ENCODE measurements around the gene FAM83F. TPM values are rescaled to one million over a fixed set of nuclear protein-coding genes. Genes with fewer than 3 reads are reported as not detected.

Gene FAM83F
- total RNA-seq, 6 experiments from 2014 or later: not detected

DNA sequence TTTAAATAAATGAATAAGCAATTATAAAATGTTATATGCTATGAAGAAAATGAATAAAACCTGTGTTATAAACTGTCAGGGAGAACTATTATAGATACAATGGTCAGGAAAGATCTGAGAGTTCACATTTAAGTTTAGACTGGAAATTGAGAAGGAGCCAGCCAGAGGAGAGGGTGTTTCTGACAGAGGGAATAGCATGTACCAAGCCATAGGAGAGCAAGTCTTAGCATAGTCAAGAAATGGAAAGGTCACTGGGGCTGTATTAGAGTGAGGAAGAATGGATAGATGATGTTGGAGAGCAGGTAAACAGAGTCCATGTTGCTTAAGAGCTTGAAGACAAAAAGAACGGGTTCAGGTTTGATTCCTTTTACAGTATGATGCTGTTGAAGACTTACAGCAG is 87.4 kb downstream of the FAM83F start:
- Mint-ChIP-seq H3K4me3 (no peak overlapping the region), H3K27ac (no peak overlapping the region), H3K36me3 (ENCODE audit: low read depth) (no peaks in the 10 kb centered on the region), H3K4me1 (ENCODE audit: low read depth) (peaks cover 7% of the 10 kb centered on the region), H3K27me3 (ENCODE audit: insufficient read depth) (peaks cover 2% of the 10 kb centered on the region; the same call in 1 of the 2 replicates), H3K9me3 (no peaks in the 10 kb centered on the region)
- DNase-seq: no peak
- TF ChIP-seq, protein P1, sequence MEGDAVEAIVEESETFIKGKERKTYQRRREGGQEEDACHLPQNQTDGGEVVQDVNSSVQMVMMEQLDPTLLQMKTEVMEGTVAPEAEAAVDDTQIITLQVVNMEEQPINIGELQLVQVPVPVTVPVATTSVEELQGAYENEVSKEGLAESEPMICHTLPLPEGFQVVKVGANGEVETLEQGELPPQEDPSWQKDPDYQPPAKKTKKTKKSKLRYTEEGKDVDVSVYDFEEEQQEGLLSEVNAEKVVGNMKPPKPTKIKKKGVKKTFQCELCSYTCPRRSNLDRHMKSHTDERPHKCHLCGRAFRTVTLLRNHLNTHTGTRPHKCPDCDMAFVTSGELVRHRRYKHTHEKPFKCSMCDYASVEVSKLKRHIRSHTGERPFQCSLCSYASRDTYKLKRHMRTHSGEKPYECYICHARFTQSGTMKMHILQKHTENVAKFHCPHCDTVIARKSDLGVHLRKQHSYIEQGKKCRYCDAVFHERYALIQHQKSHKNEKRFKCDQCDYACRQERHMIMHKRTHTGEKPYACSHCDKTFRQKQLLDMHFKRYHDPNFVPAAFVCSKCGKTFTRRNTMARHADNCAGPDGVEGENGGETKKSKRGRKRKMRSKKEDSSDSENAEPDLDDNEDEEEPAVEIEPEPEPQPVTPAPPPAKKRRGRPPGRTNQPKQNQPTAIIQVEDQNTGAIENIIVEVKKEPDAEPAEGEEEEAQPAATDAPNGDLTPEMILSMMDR (IDR thresholded peaks at IDR 0.05): no peak

DNA sequence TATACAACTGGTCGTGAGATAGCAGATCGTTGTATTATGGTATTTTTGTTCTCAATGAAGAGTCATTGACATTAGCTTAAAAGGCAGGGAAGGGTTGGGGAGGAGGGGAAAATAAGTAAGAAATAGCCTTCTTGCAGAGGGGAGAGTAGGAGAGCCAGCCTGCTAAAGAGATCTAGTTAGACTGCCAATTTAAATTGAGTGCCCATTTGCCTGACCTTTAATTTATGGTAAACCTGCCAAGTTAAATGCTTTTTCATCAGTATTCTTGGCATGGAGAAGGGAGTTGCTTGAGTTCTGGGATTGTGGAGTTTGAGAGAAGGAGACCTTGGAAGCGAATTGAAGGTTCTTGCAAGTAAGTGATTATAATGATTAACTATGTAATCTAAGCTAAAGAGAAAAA is 89.0 kb downstream of the FAM83F start:
- Mint-ChIP-seq H3K27me3 (ENCODE audit: insufficient read depth) (peaks cover 4% of the 10 kb centered on the region), H3K4me3 (no peak overlapping the region), H3K36me3 (ENCODE audit: low read depth) (no peaks in the 10 kb centered on the region), H3K4me1 (ENCODE audit: low read depth) (no peaks in the 10 kb centered on the region), H3K9me3 (no peaks in the 10 kb centered on the region), H3K27ac (no peak overlapping the region)
- no peak for DNase-seq
- TF ChIP-seq, protein P1 (IDR thresholded peaks at IDR 0.05): no peak

DNA sequence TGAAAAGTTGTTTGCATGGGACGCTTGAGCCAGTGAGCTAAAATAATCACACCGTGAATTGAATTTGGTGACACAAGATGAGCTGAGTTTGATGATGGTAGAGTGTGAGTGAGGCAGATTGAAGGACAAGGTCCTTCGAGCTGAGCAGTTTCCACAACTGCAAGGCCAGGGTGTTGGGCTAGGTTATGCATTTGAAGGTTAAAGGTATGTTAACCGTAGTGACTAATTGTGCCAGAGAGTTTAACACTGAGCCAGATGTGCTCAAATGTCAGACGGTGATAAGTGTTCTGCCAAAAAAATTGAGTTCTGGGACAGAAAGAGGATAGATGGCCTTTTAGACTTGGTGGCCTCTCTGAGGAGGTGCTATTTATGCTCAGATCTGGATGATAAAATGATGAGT is 89.5 kb downstream of the FAM83F start:
- peaks cover 4% of the 10 kb centered on the region for H3K27me3 Mint-ChIP-seq (ENCODE audit: insufficient read depth)
- no peak for DNase-seq
- H3K4me1 Mint-ChIP-seq (ENCODE audit: low read depth): no peaks in the 10 kb centered on the region
- no peak overlapping the region for H3K27ac Mint-ChIP-seq
- H3K9me3 Mint-ChIP-seq: no peaks in the 10 kb centered on the region
- H3K4me3 Mint-ChIP-seq: no peak overlapping the region
- TF ChIP-seq, protein P1 (IDR thresholded peaks at IDR 0.05): no peak
- H3K36me3 Mint-ChIP-seq (ENCODE audit: low read depth): no peaks in the 10 kb centered on the region

DNA sequence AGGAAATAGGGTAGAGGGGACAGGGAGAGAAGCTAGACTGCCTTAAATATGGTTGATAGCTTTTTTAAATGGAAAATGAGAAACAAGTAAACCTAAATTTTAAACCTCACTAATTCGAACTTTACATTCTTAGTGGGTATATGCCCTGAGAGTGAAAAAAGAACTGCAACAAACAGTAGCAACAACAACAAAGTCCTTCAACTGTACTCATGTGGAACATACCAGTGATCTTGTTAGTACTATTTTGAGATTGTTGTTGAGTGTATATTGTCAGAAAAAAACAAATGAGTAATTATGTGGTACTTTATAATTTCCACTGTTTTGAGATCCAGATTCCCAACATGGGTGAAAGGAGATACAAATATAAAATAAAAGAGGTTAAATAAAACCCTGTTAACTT is 94.1 kb downstream of the FAM83F start:
- Mint-ChIP-seq H3K36me3 (ENCODE audit: low read depth) (no peaks in the 10 kb centered on the region), H3K9me3 (no peaks in the 10 kb centered on the region), H3K27ac (no peak overlapping the region), H3K4me1 (ENCODE audit: low read depth) (peaks cover 5% of the 10 kb centered on the region; the same call in 1 of the 2 replicates), H3K27me3 (ENCODE audit: insufficient read depth) (peaks cover 8% of the 10 kb centered on the region), H3K4me3 (no peak overlapping the region)
- TF ChIP-seq, protein P1 (IDR thresholded peaks at IDR 0.05): no peak
- no peak for DNase-seq

Other genes with a start within 250 kb of the FAM83F start
- gene ENTHD1, start 101.2 kb upstream of the FAM83F start, total RNA-seq (2021; fragmentation: NEBNext Ultra II Directional; extraction: Animal tissue kit (Norgen Biotek cat#: 25700)): not detected
- gene GRAP2, start 93.9 kb upstream of the FAM83F start, total RNA-seq (2021; fragmentation: NEBNext Ultra II Directional; extraction: Animal tissue kit (Norgen Biotek cat#: 25700)): not detected
- gene TMA7B, start 34.6 kb upstream of the FAM83F start, total RNA-seq (2021; fragmentation: NEBNext Ultra II Directional; extraction: Animal tissue kit (Norgen Biotek cat#: 25700)): not detected
- 10 to 100 TPM; 30.8 to 36.3 (median 34.3) TPM for gene TNRC6B, start 183.0 kb downstream of the FAM83F start, total RNA-seq (2021; fragmentation: NEBNext Ultra II Directional; extraction: Animal tissue kit (Norgen Biotek cat#: 25700))

Data from HFFc6 (cell line).